DMS53 treated with DMSO at 0.1 percent for 48 hours (cell line): ENCODE data around the gene CAMTA2.

ENCODE experiments used
- DNase-seq: peaks from one replicate; lab custom pipeline; 2025; ENCODE audit not compliant: unreplicated experiment; lab: John Stamatoyannopoulos, UW

CAMTA2 gene

DNA sequence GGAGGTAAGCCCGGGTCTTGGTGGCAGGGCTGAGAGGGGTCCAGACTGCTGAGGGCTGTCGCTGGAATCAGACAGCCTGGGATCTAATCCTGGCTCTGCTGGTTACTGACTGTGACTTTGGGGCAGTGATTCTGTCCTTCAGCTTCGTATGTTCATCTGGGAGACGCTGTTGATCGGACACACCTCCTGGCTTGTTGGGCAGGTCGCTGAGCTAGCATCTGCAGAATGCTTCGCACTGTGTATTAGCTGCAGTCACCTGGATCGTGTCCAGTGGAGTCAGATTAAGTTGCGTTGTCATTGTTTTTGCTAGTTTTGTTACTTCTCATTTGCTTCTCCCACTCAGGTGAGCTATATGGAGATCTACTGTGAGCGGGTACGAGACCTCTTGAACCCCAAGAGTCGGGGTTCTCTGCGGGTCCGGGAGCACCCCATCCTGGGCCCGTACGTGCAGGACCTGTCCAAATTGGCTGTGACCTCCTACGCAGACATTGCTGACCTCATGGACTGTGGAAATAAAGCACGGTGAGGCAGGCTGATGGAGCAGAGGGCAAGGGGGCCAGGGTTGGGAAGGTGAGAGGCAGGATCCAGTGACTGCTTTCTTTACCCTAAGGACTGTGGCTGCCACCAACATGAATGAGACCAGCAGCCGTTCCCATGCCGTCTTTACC is 14.8 kb upstream of the CAMTA2 start:
- DNase-seq, result no peak

DNA sequence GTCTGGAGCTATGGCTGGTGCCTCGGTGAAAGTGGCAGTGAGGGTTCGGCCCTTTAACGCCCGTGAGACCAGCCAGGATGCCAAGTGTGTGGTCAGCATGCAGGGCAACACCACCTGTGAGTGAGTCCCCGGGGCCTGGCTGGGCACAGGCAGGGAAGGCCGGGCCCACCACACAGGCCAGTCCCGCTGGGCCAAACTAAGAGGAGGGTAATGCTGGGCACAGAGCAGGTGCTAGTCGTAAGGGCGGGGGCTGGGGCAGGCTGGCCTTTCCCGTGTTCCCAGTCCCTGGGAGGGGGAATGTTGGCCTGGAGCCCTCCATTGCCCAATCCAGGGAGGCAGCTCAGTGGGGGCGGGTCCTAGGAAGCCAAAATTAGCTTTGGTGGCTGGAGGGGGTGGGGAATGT is 12.8 kb upstream of the CAMTA2 start:
- DNase-seq, result no peak

DNA sequence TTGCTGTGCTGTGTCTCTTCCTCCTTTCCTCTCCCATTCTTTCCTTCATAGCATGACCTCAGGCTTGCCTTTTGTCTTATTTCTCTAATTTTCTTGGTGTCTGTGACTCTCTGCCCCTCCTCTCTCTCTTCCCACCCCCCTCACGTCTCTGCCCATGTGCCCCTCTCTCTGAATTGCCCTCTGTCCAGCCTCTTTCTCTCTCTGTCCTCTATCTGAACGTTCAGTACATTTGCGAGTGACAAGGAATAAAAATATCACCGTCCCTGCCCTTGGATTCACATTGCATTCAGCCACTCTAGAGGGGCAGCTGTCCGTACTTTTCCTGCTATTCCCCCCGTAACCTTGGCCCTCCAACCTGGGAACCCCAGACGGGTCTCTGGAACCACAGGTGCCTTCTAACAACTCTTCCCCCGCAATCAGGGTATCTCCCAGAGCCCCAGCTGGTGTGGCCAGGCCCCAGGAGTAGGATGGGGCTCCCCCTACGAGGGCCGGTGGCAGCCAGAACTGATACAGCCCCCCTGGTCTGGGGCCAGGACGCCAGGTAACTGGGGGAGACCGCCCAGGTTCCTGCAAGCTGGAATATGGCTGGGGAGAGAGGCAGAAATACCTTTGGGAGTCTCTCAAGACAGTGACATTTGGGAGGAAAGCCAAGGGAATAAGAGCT is 12.1 kb upstream of the CAMTA2 start:
- DNase-seq, result no peak

DNA sequence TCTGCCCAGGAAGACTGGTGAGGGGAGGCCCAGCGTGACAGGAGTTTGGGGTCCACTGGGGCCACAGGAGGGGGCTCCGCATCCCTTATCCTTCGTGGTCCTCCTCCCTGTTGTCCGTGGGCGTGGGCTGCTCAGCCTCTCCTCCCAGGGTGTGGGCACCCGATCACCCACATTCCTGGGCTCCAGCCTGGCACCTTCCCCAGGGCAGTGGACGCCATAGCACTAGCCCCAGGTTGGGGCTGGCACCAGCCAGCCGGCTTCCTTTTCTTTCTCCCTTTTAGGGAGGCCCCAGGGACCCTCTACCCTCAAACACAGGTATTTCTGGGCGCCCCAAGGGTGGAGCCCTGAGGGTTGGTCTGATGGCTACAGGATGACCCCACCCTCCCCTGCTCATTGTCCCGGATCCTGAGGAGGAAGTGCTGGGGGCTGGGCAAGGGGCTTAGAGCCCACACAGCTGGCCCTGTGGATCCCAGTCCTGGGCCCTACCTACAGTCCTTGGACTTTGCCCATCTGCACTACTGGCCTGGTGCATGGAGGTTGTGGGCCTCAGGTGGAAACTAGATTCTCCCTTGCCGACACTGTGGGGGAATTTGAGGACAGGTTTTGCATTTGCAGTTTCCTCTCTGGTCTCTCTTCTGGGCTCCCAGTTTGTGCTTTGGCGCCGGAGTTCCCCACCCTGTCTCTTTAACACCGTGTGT is 11.4 kb upstream of the CAMTA2 start:
- DNase-seq, result no peak

DNA sequence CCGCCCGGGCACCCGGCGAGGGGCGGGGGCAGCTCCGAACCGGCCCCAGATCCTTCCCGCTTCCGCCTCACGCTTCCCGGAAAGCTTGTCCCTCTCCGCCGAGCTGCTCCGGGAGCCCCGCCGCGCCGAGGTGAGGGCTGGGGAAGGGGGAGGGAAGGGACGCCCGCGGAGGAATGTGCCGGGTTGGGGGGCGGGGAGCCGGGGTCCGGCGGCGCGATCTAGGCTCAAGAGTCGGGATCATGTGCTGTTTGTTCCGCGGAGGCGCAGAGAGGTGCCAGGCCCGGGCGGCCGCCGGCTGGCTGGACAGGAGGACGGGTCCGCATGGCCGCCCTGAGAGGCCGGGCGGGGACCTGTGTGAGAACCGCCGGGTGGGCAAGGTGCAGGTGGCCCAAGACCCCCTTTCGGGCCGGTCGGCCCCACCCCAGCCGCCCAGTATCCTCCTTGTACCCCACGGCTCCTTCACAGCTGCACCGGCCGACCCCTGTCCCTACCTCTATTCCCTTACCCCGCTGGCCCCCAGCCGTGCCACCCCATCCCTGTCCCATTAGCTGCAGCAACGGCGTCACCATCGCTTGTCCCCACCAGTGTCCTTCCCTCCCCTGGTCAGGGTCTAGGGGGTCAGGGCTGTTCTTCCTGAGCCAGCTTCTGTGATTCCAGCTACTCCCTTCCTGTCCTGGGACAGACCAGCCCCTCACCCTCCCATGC is 10.7 kb upstream of the CAMTA2 start:
- no peak for DNase-seq

DNA sequence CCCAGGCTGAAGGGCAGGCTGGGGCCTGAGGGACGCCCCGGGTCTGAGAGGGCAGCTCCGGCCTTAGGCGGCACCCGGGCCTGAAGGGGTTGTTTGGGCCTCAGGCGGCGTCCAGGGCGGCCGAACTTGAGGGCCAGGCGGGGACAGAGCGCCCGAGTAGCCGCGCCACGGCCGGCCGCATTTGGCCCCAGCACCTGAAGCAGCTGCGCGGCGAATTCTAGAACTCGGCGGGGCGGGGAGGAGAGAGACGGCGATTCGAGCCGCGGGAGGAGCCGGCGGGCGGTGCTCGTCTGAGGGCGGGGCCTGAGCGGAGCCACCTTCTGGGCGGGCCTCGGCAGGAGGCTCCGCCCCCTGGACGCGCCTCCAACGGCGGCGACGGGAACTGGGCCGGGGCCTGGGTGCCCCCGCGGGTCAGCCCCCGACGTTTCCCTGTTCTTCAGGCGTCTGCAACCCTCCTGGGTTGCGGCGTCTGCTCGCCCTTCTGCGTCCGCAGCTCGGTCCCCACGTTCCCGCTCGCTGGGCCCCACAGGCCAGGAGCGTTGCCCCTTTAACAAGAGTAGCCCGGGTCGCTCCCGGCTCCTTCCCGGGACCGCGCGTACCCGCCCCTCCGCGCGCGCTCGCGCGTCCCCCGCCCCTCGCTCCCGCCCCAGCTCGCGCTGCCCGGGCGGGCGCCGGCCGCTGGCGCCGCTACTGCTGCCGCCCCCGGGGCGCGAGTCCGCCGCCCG is 10.0 kb upstream of the CAMTA2 start, which contains the start of the genes INCA1 and KIF1C:
Gene INCA1 (minus strand): TSS at position 221 of the 725 bp plus-strand sequence. CDS start 3,085 bp downstream, outside the sequence.
Gene KIF1C (plus strand): TSS at position 649 of the 725 bp plus-strand sequence. CDS start 2,297 bp downstream, outside the sequence.
- peak; percentile 49 for DNase-seq

DNA sequence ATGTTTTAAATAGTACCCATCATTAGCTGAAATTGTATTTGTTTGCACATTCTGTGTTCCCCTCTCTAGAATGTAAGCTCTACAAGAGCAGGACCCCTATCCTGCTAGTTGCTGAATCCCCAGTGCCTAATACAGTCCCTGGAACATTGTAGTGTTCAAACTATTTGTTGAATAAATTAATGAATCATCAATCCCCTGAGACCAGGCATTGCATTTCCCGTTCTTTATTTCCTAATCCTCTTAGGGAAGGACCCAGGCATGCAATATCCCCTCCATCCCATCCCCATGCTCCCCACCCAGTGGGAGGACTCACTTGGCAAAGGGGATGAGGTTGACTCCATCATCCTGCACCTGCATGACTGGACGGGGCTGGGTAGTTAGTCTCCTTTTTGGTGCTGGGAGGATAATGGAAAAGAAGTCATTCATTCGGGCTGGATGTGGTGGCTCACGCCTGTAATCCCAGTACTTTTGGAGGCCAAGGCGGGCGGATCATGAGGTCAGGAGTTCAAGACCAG is 6.7 kb upstream of the CAMTA2 start:
- no peak for DNase-seq

DNA sequence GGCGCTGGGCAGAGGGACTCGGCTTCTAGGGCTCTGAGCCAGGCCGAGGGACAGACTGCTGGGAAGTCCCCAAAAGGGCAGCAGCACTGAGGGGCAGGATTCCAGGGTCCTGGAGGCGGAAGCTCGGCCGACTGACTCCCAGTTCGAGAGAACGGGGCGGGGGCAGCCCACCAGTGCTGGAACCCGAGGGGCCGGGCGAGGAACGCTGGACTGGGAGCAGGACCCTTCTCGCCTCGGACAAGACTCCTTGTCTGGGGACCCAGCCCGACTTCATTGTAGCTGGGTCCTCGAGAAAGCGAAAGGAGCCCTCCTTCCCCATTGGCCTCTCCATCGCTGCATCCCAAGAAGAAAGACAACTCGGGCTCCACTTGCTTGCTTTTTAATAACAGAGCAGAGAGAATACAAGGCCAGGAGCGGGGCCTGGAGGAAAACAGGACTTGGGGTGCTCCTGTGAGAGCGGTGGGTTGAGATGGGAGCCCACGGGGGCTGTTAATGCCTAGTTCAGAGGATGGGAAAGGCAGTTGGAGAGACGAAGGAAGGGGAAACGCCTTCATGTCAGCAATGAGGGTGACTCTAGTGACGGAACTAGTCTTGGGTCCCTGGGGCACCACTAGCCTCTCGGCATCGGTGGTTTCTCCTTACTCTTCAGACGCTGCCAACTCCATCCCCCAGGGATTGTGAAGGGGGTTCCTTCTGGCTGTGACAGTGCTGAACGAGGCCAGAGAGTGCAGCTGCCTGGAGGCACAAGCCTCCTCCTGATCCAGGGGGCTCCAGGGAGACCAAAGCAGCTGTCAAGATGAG is 492 bp upstream of the CAMTA2 start:
- no peak for DNase-seq

DNA sequence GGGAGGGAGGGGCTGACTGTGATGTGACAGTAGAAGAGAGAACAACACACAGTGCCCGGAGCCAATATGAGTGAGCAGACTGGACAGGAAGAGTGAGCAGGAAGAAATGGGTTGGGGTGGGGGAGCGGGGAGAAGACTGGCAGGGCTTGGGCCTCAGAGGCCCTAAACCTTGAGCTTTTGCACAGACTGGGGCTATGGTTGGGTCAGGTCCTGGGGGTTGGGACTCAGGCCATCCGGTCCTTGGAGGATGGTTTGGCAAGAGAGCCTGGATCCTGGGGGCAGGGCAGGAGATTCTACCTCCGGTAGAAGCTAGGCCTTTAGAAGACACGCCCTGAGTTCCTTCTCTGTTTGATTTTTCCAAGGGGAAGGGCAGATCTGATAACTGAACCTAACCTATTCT is 1.1 kb downstream of the CAMTA2 start:
- DNase-seq, result no peak

DNA sequence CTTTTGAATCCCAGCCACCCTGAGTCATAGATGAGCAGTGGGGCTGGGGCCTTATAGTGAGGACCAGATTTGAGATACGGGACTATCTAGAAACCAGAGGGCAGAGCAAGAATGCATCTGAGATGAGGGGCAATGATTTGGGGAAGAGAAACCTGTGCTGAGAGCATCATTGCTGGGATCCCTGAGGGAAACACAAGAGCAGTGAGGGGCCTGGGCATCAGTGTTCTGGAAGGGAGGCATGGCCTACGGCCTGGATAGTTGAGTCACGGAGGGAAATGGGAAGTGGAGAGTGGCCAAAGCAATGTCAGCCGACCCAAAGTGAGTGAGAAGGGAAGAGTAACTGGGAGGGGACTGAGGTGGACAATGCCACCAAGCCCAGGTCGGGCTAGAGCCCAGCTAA is 5.2 kb downstream of the CAMTA2 start:
- DNase-seq, result no peak

DNA sequence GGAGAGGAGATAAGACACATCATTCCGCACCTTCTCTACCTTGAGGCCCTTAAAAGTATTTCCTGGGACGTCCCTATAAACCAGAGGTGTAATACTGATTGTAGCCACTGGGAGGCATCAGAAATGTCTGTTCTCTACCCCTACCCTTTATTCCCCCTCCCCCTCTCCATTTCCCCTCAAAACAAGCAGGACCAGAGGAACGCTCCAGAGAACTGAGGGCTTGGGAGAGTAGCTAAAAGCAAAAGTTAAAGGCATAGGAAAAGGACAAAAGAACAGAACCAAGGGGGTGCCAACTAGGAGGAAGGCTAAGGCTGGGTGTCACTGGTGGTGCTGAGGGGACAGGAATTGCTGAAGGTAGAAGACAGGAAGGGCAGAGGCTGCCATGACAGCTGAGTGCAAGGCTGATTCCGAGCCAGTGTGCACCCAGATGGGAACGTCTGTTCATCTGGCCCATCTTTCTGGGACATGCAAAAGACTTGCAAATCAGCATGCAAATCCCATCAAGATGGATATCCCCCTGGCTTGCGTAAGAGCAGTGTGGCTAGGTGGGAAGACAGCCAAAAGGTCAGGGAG is 6.7 kb downstream of the CAMTA2 start:
- no peak for DNase-seq

DNA sequence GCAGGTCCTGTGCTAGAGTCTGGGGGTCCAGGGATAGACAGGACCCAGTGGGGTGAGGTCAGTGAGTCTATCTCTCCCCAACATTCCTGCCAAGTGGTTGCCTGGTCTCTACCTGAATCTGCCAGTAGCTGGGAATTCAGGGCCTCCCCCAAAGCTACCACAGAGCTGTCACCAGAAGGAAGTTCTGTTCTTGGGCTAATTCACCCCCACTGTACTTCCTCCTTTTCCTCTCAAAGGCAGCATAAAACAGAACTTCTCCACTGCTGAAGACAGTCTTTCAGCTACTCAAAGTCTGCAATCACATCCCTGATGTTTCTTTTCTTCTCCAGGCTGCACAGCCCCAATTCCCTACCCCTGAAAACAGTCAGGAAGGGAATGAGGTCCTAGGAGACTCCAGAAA is 8.7 kb downstream of the CAMTA2 start:
- no peak for DNase-seq

DNA sequence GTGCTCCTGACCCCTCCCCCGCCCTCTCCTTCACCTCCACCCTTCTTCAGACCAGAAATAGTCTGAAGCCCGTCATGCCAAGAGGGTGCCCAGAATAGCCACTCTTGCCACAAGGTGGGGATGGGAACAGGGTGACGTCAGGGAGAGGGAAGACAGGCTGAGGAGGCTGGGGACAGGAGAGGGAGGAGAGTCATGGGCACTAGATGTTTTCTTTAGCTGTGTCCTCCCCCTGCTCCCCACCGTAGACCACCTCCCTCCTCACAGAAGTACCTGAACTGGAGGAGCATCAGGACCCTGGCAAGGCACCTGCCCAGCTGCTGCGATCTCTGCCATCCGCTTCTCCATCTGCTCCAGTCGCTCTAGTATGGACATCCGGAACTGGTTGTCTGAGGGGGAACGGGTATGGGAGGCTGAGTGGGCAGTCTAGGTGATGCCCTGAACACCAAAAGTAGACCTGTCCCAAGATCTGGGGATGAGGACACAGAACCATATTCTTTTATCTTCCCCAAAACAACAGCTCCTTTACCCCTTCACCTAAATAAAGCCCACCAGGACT is 13.3 kb downstream of the CAMTA2 start:
- DNase-seq, result no peak

DNA sequence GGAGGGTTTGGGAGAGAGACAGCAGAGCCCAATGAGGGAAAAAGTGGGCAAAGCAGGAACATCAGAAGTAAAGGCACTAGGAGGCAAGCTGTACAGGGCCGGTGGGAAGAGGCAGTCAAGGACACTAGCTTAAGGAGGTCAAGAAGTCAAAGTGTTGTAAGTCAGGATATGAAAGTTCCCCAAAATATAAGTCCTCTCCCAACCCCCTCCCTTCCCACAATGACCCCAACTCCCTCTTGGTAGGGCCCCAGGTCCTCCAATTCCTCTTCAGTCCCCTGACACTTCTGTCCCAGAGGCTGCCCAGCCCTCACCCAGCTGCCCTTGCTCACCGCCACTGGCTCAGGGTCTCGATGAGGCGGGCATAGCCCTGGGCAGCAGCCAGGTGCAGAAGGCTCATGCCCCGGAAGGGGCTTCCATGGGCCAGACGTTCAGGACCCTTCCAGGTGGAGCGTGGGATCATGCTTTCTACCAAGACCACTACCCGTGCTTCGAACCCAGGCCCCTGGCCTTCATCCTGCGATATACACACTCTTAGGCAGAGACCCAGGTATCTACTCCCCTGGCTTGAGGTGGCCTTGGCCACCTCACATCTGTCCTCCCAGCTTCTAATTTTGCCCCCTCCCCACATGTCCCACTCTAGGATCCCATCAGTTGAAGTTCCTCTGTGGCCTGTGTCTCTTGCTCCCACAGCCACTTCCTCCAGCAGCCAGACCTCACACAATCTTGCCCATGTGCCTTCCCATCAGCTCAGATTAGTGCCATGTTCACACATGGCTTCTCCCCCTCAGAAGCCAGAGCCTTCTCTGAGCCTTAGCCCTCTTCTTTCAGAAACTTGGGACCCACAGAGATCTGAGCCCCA is 14.0 kb downstream of the CAMTA2 start:
- no peak for DNase-seq

DNA sequence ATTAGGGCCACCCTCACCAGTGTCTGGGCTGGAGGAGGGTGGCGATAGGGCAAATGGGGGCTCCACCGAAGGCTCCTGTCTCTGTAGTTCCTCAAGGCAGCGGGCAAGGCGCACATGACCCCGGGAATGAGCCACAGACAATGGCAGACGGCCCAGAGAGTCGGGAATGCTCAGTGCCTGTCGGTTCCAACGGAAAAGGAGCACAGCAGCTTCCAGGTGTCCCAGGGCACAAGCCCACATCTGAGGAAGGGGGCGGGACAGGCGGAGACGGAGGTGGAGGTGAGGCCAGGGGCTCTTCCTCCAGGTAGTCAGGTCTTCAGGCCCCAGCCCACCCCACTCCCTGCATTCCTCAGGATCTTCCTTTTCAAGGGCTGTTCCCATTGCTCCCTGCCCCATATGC is 14.7 kb downstream of the CAMTA2 start:
- no peak for DNase-seq

DNA sequence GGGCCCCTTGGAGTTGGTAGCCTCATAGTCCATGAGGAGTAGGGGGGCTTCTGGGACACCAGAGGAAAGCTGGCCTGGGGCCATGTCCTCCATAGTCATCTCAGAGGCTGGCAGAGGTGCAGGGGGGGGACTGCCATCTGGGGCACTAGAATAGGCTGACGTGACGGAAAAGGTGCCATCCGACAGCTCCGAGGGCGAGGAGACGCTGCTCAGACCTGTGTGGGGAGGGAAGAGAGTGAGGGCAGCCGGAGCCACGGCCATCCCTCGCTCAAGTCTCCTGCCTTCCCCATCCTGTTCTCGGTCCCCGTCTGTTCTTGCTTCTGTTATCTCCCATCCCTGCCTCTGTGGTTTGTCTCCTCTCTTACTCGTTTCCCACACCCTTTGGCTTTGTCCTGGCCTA is 15.2 kb downstream of the CAMTA2 start:
- DNase-seq, result no peak

DNA sequence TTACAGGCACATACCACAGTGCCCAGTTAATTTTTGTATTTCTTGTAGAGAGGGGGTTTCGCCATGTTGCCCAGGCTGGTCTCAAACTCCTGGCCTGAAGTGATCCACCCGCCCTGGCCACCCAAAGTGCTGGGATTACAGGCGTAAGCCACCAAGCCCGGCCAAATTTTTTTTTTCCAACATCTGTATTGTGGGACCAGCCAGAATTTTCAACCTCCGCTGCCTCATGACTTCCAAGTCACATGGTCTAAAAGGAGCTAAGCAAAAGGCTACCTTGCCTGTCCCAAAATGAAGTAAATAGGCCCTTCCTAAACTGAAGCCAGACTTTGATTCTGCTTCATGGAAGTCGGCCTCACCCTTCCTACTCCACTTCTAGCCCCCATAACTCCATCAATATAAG is 15.6 kb downstream of the CAMTA2 start:
- no peak for DNase-seq

DNA sequence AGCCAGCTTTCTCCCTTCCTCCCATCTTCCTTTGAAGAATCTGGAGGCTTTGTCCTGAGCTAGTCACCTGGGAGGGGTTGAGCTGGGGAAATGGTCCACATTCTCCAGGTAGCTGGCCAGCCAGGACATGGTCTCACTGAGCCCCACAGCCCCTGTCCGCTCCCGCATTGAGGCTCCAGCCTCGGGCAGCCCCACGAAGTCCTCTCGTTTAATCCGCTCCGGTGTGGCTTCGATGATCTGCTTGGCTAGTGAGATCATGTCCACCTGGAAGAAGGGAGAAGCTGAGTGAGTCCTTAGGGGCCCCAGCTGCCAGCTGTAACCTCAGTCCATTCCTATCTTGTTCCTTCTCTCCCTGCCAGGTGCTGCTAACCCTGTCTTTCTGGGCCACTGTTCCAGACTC is 17.2 kb downstream of the CAMTA2 start:
- no peak for DNase-seq
